Cardiac muscle cell (in vitro differentiated cells and primary cell): ENCODE data around the gene PTPN13. TPM values are rescaled to one million over a fixed set of nuclear protein-coding genes. Genes with fewer than 3 reads are reported as not detected.

Source experiments
- DNase-seq, 2 donors: peaks; one replicate each; pipeline versions ENCODE4 v3.0.0 to v3.0.0-alpha.2; 2010 to 2017; ENCODE audit warnings: low read depth in 1 of 2, low spot score in 1 of 2
- H3K27ac ChIP-seq: fragments of 200-600 bp; sonication (generic); 2 replicates; pipeline ENCODE4 v1.5.1; 2016
- H3K27me3 ChIP-seq: fragments of 200-600 bp; sonication (generic); 2 replicates; pipeline ENCODE4 v1.6.0; 2016; ENCODE audit warnings: control low read depth
- H3K36me3 ChIP-seq: fragments of 200-600 bp; sonication (generic); 2 replicates; pipeline ENCODE4 v1.5.1; 2016; ENCODE audit warnings: control low read depth
- H3K4me1 ChIP-seq: fragments of 200-600 bp; sonication (generic); 2 replicates; pipeline ENCODE4 v1.8.1; 2017; ENCODE audit warnings: low read depth, mild to moderate bottlenecking, mixed run types
- H3K4me3 ChIP-seq: fragments of 200-600 bp; sonication (generic); 2 replicates; pipeline ENCODE4 v1.5.1; 2016; ENCODE audit warnings: mild to moderate bottlenecking
- H3K9me3 ChIP-seq: fragments of 200-600 bp; sonication (generic); 2 replicates; pipeline ENCODE4 v1.5.1; 2017; ENCODE audit warnings: low read depth, mild to moderate bottlenecking, control low read depth
- CTCF ChIP-seq: IDR thresholded peaks from 2 replicates; pipeline ENCODE4 v1.5.1; 2012; ENCODE audit warnings: low read depth, mild to moderate bottlenecking, low read length
- polyA plus RNA-seq: library from polyadenylated mRNA; unstranded; fragments of >200 nt; fragmentation: Nextera tagmentation; extraction: Ambion mirVana; gene quantifications from 2 replicates; pipeline ENCODE4 v1.2.1, GENCODE V29; 2016
- total RNA-seq: library from RNA; depleted of rRNA; stranded (reverse); fragments of >200 nt; gene quantifications from 2 replicates; pipeline ENCODE4 v1.2.3, GENCODE V29; 2016

PTPN13 gene
- total and polyA plus RNA-seq, 2 experiments from 2014 or later = 14.4 to 38.2 TPM

- peaks cover 32% of the 10 kb centered on the region for H3K36me3 ChIP-seq
- TF ChIP-seq CTCF = no peak
- no peak overlapping the region for H3K4me3 ChIP-seq
- no peaks in the 10 kb centered on the region for H3K4me1 ChIP-seq
- H3K27ac ChIP-seq = no peak overlapping the region
- peaks cover 2% of the 10 kb centered on the region for H3K9me3 ChIP-seq
- no peaks in the 10 kb centered on the region for H3K27me3 ChIP-seq
- no peak for DNase-seq
These were observed 194.7 kb downstream of the PTPN13 start for GRCh38 chr4:86788826-86789225.

- Histone ChIP-seq H3K4me1 (no peaks in the 10 kb centered on the region), H3K4me3 (no peak overlapping the region), H3K36me3 (peaks cover 26% of the 10 kb centered on the region), H3K27me3 (no peaks in the 10 kb centered on the region), H3K27ac (no peak overlapping the region), H3K9me3 (peaks cover 2% of the 10 kb centered on the region)
- no peak for DNase-seq
- TF ChIP-seq CTCF = no peak
These were observed 197.0 kb downstream of the PTPN13 start for GRCh38 chr4:86791126-86791525.

DNA sequence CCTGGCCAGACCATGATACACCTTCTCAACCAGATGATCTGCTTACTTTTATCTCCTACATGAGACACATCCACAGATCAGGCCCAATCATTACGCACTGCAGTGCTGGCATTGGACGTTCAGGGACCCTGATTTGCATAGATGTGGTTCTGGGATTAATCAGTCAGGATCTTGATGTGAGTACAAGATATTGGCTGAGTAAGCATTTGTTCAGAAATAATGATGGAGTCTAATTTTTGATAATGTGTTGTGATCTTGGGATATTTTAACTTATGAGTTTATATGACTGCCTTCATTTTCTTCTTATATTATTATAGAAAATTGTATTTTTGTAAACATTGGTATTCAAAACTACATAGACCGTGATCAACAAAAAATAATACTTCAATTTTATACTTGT is 215.7 kb downstream of the PTPN13 start:
- Histone ChIP-seq H3K36me3 (peaks cover 54% of the 10 kb centered on the region), H3K27ac (no peak overlapping the region), H3K9me3 (no peaks in the 10 kb centered on the region), H3K27me3 (no peaks in the 10 kb centered on the region), H3K4me1 (no peaks in the 10 kb centered on the region), H3K4me3 (no peak overlapping the region)
- no peak for DNase-seq
- TF ChIP-seq CTCF = no peak

- peaks cover 48% of the 10 kb centered on the region for H3K36me3 ChIP-seq
These were observed 216.7 kb downstream of the PTPN13 start for GRCh38 chr4:86810847-86811246.

GRCh38 chr4:86815653-86816052 is 221.5 kb downstream of the PTPN13 start:
- Histone ChIP-seq H3K9me3 (no peaks in the 10 kb centered on the region), H3K4me1 (no peaks in the 10 kb centered on the region), H3K4me3 (no peak overlapping the region), H3K27ac (no peak overlapping the region), H3K36me3 (peaks cover 23% of the 10 kb centered on the region), H3K27me3 (no peaks in the 10 kb centered on the region)
- no peak for DNase-seq
- TF ChIP-seq CTCF = no peak

More at GRCh38 chr4:86810847-86811246, 216.7 kb downstream of the PTPN13 start:
- no peak overlapping the region for H3K4me3 ChIP-seq
- H3K27me3 ChIP-seq = no peaks in the 10 kb centered on the region
- no peaks in the 10 kb centered on the region for H3K4me1 ChIP-seq
- no peaks in the 10 kb centered on the region for H3K9me3 ChIP-seq
- TF ChIP-seq CTCF = no peak
- no peak for DNase-seq
- H3K27ac ChIP-seq = no peak overlapping the region
